Keratinocyte (primary cell): ENCODE results near the gene CDKL4. TPM values are rescaled to one million over a fixed set of nuclear protein-coding genes. Genes with fewer than 3 reads are reported as not detected.

Source experiments
- DNase-seq: peaks from one replicate; pipeline ENCODE4 v3.0.0-alpha.2; 2011; ENCODE audit warnings: low read depth, missing footprints, low spot score
- FAIRE-seq: peaks from 2 replicates; lab custom pipeline; 2011; peaks lifted over from hg19 to GRCh38; lab: Jason Lieb, UNC
- H2AFZ ChIP-seq: 2 replicates; pipeline ENCODE4 v1.6.0; 2012; ENCODE audit warnings: low read length, control low read depth, inconsistent platforms; ENCODE audit not compliant: control insufficient read depth
- H3K27ac ChIP-seq: 2 replicates; pipeline ENCODE4 v1.5.1; 2011; ENCODE audit warnings: low read length; ENCODE audit not compliant: control insufficient read depth, insufficient read depth
- H3K27me3 ChIP-seq: 3 replicates; pipeline ENCODE4 v1.6.0; 2011; ENCODE audit warnings: low read length; ENCODE audit not compliant: control insufficient read depth, insufficient read depth; ENCODE audit errors: extremely low read depth
- H3K36me3 ChIP-seq, 2 experiments: 2 replicates in 1 of 2; 3 replicates in 1 of 2; pipeline ENCODE4 v1.5.1; 2011; ENCODE audit warnings: low read length in 2 of 2, mild to moderate bottlenecking in 1 of 2; ENCODE audit not compliant: control insufficient read depth in 2 of 2, insufficient read depth in 2 of 2; ENCODE audit errors: extremely low read depth in 1 of 2
- H3K4me1 ChIP-seq: 3 replicates; pipeline ENCODE4 v1.5.1; 2011; ENCODE audit warnings: low read length; ENCODE audit not compliant: control insufficient read depth, insufficient read depth; ENCODE audit errors: extremely low read depth
- H3K4me2 ChIP-seq: 3 replicates; pipeline ENCODE4 v1.6.0; 2011; ENCODE audit warnings: low read depth, low read length; ENCODE audit not compliant: control insufficient read depth, insufficient read depth; ENCODE audit errors: extremely low read depth
- H3K4me3 ChIP-seq, 3 experiments: fragments of 200-600 bp in 1 of 3; sonication (generic) in 1 of 3; 2 replicates in 2 of 3; 3 replicates in 1 of 3; pipeline ENCODE4 v1.5.1; 2011 to 2016; ENCODE audit warnings: low read length in 3 of 3, mild to moderate bottlenecking in 3 of 3, control low read depth in 2 of 3, inconsistent platforms in 1 of 3, low read depth in 1 of 3, mixed read lengths in 1 of 3, mixed run types in 1 of 3, moderate library complexity in 1 of 3; ENCODE audit not compliant: control insufficient read depth in 2 of 3, insufficient read depth in 2 of 3; ENCODE audit errors: extremely low read depth in 1 of 3
- H3K79me2 ChIP-seq: 2 replicates; pipeline ENCODE4 v1.6.0; 2012; ENCODE audit warnings: low read length; ENCODE audit not compliant: control insufficient read depth, insufficient read depth
- H3K9ac ChIP-seq: 3 replicates; pipeline ENCODE4 v1.6.0; 2011; ENCODE audit warnings: low read length; ENCODE audit not compliant: control insufficient read depth, insufficient read depth; ENCODE audit errors: extremely low read depth
- H3K9me1 ChIP-seq: 3 replicates; pipeline ENCODE4 v1.6.0; 2011; ENCODE audit warnings: low read length; ENCODE audit not compliant: control insufficient read depth, insufficient read depth; ENCODE audit errors: extremely low read depth
- H3K9me3 ChIP-seq: 2 replicates; pipeline ENCODE4 v1.5.1; 2012; ENCODE audit warnings: low read depth, low read length; ENCODE audit not compliant: control insufficient read depth
- H4K20me1 ChIP-seq: 3 replicates; pipeline ENCODE4 v1.6.0; 2011; ENCODE audit warnings: low read length; ENCODE audit not compliant: control insufficient read depth, insufficient read depth; ENCODE audit errors: extremely low read depth
- EZH2 ChIP-seq: IDR thresholded peaks from one replicate; pipeline ENCODE4 v1.6.1; 2012; ENCODE audit warnings: inconsistent platforms, mild to moderate bottlenecking, low read length, moderate library complexity
- dilution Hi-C: fragments of 300-500 bp; cut with MboI; formaldehyde crosslinking; loops from one replicate; pipeline ENCODE4 v1.7.0; 2020; ENCODE audit warnings: low sequenced_read_pairs; ENCODE audit not compliant: extremely low pct_ligation_motif_present
- polyA plus RNA-seq, 5 experiments: library from polyadenylated mRNA; depleted of rRNA in 3 of 5; stranded (reverse) in 3 of 5; stranded (forward) in 1 of 5; unstranded in 1 of 5; fragments of >200 nt; gene quantifications; 1 replicate in 1 of 5; 2 replicates in 3 of 5; 3 replicates in 1 of 5; pipeline versions ENCODE4 v1.2.1 to v1.2.3, GENCODE V29; 2011 to 2012; ENCODE audit warnings: missing spikeins in 2 of 5, low read depth in 1 of 5, low replicate concordance in 1 of 5
- TF ChIP-seq, protein P1 (sequence below), 3 experiments: IDR thresholded peaks in 1 of 3; conservative IDR thresholded peaks in 1 of 3; optimal IDR thresholded peaks in 1 of 3; 2 replicates in 2 of 3; 3 replicates in 1 of 3; pipeline versions ENCODE3 to v1.5.1; 2011; ENCODE audit warnings: low read length in 3 of 3, mild to moderate bottlenecking in 3 of 3, moderate library complexity in 2 of 3, control low read depth in 1 of 3, inconsistent platforms in 1 of 3; ENCODE audit not compliant: insufficient read depth in 2 of 3; ENCODE audit errors: extremely low read depth in 1 of 3

CDKL4 gene
- polyA plus RNA-seq, 1 donor (not counting 4 experiments of a cell fraction or from before 2014, with no cell fraction given): not detected

- Histone ChIP-seq H3K4me2 (no peak overlapping the region), H3K9ac (no peak overlapping the region), H3K4me3 (no peak overlapping the region), H2AFZ (no peak overlapping the region), H4K20me1 (no peaks in the 10 kb centered on the region), H3K27me3 (no peaks in the 10 kb centered on the region), H3K9me1 (no peaks in the 10 kb centered on the region), H3K4me1 (no peaks in the 10 kb centered on the region), H3K36me3 (no peaks in the 10 kb centered on the region), H3K9me3 (no peaks in the 10 kb centered on the region), H3K79me2 (no peaks in the 10 kb centered on the region), H3K27ac (no peak overlapping the region)
- FAIRE-seq (no peak), DNase-seq (no peak)
- dilution Hi-C loops: no loop called here
- TF ChIP-seq, protein P1, sequence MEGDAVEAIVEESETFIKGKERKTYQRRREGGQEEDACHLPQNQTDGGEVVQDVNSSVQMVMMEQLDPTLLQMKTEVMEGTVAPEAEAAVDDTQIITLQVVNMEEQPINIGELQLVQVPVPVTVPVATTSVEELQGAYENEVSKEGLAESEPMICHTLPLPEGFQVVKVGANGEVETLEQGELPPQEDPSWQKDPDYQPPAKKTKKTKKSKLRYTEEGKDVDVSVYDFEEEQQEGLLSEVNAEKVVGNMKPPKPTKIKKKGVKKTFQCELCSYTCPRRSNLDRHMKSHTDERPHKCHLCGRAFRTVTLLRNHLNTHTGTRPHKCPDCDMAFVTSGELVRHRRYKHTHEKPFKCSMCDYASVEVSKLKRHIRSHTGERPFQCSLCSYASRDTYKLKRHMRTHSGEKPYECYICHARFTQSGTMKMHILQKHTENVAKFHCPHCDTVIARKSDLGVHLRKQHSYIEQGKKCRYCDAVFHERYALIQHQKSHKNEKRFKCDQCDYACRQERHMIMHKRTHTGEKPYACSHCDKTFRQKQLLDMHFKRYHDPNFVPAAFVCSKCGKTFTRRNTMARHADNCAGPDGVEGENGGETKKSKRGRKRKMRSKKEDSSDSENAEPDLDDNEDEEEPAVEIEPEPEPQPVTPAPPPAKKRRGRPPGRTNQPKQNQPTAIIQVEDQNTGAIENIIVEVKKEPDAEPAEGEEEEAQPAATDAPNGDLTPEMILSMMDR (optimal IDR thresholded peaks at IDR 0.05 in 1 of 3, IDR thresholded peaks at IDR 0.05 in 1 of 3, conservative IDR thresholded peaks at IDR 0.05 in 1 of 3; ENCODE audit: extremely low read depth in 1 of 3, insufficient read depth in 2 of 3, low read length in 3 of 3): no peak
- no peak for TF ChIP-seq EZH2
Observed at GRCh38 chr2:39183673-39184072, 60.1 kb downstream of the CDKL4 start.

- no peaks in the 10 kb centered on the region for H3K4me1 ChIP-seq
- H4K20me1 ChIP-seq: no peaks in the 10 kb centered on the region
- dilution Hi-C loops: no loop called here
- H3K9me1 ChIP-seq: no peaks in the 10 kb centered on the region
- no peaks in the 10 kb centered on the region for H3K27me3 ChIP-seq
- no peak overlapping the region for H2AFZ ChIP-seq
- H3K27ac ChIP-seq: no peak overlapping the region
- no peaks in the 10 kb centered on the region for H3K79me2 ChIP-seq
- DNase-seq: no peak
- FAIRE-seq: no peak
- no peaks in the 10 kb centered on the region for H3K36me3 ChIP-seq
- TF ChIP-seq, protein P1 (optimal IDR thresholded peaks at IDR 0.05 in 1 of 3, IDR thresholded peaks at IDR 0.05 in 1 of 3, conservative IDR thresholded peaks at IDR 0.05 in 1 of 3; ENCODE audit: extremely low read depth in 1 of 3, insufficient read depth in 2 of 3, low read length in 3 of 3): no peak
- no peak for TF ChIP-seq EZH2
- no peak overlapping the region for H3K4me2 ChIP-seq
- H3K9ac ChIP-seq: no peak overlapping the region
- H3K4me3 ChIP-seq: no peak overlapping the region
- no peaks in the 10 kb centered on the region for H3K9me3 ChIP-seq
Observed at GRCh38 chr2:39181297-39181696, 62.5 kb downstream of the CDKL4 start.
